Left ventricle myocardium superior (tissue), 1 donor: ENCODE data around the gene WASHC4. TPM values are rescaled to one million over a fixed set of nuclear protein-coding genes. Genes with fewer than 3 reads are reported as not detected.
"Not testable (repeated sequence)": the region's sequence is repeated elsewhere in the genome, so short reads cannot be mapped to it uniquely, and the experiment has no call there.

Source experiments
- ATAC-seq: fragments of 200-7000 bp; cut with Tn5 transposase; one replicate; pipeline ENCODE4 v1.9.1; 2020; ENCODE audit warnings: mild to moderate bottlenecking, moderate library complexity
- DNase-seq: peaks from one replicate; pipeline ENCODE4 v3.0.0-alpha.2; 2020
- intact Hi-C: fragments of 100-400 bp; cut with micrococcal nuclease; formaldehyde crosslinking; loops from one replicate; pipeline ENCODE4 v1.11.0; 2022
- total RNA-seq: library from RNA; stranded (reverse); fragmentation: NEBNext Ultra II Directional; extraction: Animal tissue kit (Norgen Biotek cat#: 25700); gene quantifications from one replicate; pipeline ENCODE4 v1.2.1, GENCODE V29; 2021
- donor health status: DM: no; HTN: yes; CAD: no; lungs with severe emphysema.

WASHC4 gene
- total RNA-seq, 1 donor from 2014 or later: 26.4 TPM

DNA sequence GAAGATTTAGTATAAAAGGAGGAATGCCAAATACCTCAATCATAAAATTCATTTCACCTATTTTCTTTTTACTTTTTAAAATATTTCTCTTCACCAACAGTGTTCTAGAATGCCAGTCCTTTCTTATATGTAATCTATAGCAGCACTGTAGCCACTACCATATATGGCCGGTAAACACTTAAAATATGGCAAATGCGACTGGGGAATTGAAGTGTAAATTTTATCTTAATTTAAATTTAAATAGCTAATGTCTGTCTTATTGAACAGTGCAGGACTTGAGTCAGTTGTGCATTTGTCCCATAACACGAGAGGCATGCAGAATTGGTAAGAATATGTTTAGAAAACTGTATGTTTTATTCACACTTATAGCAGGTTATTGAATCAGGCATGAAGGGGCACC is 50.1 kb downstream of the WASHC4 start:
- ATAC-seq (no peak), DNase-seq (no peak)
- intact Hi-C loops: no loop called here

DNA sequence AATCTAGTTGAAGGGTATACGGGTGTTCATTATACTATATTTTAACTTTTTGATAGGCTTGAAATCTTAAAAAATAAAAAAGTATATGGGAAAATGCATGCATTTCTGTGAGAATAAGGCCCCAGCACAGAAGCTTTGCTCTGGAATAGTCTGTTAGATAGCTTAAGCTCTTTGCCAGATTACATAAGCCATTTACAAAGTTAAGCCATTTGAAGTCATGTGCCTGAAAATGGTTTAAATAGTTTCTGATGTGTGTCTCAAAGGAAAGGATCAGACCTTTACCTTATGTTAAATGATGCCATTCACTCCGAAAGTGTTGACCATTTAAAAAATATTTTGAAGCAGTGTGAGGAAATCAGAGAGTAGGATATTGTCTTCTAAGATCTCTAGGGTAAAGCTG is 51.3 kb downstream of the WASHC4 start:
- DNase-seq (no peak), ATAC-seq (no peak)
- intact Hi-C loops: no loop called here

DNA sequence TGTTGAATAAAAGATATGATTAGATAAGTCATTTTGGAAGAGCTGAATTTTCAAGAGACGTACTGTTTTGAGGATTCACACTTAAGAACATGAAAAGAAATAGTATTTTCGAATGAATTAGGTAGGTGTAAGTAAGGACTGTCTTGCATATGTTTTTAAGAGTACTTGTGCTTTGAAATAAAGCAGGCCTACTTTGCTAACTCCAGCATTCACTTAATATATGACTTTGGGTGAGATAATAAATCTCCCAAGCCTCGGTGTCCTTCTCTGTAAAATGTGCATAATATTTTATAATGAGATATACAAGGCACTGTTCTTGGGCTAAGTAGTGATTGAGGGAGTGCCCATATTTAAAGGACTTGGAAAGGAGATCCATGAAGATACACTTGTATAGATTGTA is 54.6 kb downstream of the WASHC4 start:
- ATAC-seq (no peak), DNase-seq (no peak)
- intact Hi-C loops: no loop called here

DNA sequence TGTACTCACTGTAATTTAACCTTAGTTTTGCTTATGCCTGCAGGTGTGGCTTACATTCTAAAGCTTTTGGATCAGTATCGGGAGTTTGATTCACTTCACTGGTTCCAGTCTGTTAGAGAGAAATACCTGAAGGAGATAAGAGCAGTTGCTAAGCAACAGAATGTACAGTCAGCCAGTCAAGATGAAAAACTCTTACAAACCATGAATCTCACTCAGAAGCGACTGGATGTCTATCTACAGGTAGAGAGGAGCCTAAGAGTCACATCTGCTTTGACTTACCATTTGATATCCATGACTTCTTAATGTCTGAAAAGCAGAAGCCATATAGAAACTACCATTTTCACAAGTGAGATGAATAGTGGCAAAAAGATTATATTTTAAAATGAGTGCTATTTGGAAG is 56.5 kb downstream of the WASHC4 start:
- no peak for DNase-seq
- ATAC-seq: no peak
- intact Hi-C loops: no loop called here

DNA sequence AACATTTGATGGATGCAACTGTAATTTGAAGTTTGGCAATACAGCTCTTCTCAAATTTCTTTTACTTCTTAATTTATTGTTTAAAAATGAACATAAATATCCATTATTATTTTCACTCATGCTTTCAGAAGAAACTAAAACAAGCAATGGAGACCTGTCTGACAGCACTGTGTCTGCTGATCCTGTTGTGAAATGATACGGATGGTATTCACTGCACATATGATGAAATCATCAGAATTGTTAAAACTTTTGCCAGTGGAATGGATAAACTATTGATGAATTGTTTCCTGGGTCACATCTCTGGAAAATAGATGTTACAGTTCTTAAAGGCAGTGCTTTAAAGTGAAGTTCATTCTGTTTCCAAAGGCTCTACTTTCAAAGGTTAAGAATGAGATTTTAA is 59.2 kb downstream of the WASHC4 start:
- intact Hi-C loops: no loop called here
- ATAC-seq: no peak
- no peak for DNase-seq

DNA sequence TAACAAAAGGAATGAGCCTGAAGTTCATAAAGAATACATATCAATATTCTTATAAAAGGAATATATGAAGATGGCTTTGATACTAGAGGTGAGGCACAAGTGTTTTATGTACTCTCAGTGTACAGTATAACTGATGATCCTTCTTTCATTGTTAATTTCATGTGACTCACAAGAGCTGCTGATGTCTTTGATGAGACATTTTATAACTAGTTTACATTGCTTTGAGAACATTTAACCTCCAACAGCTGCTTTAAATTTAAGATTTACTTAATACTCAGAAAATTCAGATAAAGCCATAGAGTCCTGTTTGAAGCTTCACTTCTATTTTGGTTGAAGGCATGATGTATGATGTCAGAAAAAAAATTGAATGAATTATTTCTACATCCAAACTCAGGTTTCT is 59.8 kb downstream of the WASHC4 start:
- DNase-seq (no peak), ATAC-seq (no peak)
- intact Hi-C loops: no loop called here

DNA sequence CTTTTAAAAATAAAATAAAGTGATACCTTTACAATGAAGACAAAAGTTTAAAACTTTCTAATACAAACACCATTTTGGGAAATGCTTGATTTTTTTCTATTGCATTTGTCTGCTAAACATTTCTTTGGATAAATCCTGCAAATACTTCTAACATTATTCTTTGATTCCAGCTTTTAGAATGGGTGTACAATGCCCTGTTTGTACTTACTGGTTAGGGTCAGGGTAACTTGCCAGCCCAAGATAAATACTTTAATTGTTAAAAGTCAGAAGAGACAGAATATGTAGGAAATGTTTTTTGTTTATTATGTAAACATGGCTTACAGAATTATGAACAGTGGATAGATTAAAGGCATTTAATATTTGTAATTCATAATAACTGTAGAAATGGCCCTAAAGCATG is 60.5 kb downstream of the WASHC4 start:
- DNase-seq (no peak), ATAC-seq (no peak)
- intact Hi-C loops: no loop called here

DNA sequence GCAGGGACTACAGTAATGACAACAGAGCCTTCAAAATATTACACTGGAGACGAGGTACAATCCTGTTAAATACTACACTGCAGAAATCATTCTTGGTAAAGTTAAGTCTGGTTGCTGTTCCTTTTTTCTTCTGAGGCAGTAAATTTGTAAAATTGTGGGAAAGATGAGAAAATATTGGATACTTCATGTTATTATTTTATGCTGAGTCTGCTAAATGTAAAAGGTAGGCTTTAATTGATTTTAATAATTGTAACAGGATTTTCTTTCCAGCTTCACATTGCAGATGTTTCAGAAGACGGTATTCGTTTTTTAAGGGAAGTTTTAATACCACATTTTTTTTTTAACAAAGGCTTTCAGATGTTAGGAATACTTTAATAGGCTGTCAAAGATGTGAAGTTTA is 62.6 kb downstream of the WASHC4 start:
- no peak for ATAC-seq
- intact Hi-C loops: no loop called here
- DNase-seq: no peak

DNA sequence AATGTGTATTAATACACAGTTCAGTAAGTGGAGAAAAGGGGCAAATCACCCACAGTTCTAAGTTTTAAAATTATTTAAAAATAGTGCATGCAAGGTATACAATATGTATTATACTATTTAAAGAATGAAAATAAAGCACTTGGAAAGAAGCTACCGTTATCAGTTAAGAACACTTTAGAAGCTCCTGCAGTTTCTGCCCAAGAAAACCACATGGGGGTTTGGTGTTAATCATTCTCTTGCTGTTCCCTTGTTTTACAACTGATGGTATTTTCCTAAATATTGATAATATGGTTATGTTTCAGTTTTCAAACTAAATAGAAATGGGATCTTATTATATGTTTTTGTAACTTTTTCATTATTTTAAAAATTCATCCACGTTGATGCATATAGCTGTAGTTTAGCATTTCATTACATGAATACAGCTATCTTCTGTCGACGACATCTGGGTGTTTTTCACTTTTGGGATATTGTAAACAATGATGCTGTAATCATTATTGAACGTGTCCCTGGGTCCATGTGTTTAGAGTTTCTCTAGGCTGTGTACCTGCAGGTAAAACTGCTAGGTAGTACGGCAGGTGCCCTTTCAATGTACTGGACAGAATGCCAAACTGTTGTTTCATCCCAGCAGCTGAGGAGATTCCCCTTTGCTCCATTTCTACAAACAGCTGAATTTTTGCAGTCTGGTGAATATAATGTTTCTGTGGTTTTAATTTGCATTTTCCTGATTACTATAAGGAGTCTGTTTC is 64.3 kb downstream of the WASHC4 start:
- intact Hi-C loops: no loop called here
- no peak for ATAC-seq
- no peak for DNase-seq

DNA sequence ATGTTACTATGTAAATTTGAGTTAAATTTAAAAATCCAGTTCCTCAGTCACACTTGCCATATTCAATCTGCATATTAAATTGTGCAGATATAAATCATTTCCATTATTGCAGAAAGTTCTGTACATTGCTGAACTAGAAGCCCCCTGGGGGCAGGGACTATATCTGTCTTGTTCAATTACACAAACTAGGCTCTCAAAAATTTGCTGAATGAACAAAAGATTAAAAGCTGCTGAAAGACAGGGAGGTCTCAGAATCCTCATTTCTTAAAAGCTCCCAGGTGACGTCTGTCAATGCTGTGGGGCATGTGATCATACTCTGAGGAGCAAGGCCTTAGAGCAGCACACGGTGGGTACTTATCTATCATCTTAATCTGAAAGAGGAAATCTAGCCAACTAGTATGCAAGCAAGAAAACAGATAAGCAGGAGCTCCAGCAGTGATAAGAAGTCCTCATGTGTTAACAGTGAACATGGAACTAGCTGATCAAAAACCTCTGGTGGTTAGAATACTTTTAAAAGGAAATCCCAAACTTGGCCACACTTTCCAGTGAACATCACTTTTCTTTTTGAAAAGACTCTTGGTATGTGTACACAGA is 68.0 kb downstream of the WASHC4 start:
- ATAC-seq: no peak
- intact Hi-C loops: no loop called here

DNA sequence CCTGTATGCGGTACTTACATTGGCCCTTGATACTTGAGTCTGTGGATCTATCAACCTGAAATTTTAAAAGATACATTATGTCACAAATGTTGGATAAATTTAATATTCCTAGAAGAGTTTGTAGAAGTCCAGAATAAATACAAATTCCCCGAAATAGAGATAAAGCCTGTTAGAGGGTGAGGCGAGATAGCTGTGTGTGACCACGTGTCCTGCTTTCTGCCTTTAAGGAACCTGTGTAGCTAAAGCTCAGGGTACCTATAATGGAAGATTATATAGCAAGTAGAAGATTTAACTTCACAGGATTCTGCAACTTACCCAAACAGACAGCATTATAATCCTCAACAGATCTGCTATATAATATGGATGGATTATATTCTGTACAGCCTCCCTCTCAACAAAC is 69.7 kb downstream of the WASHC4 start:
- no peak for ATAC-seq
- intact Hi-C loops: no loop called here
- DNase-seq: no peak

More for the DNA sequence above, 68.0 kb downstream of the WASHC4 start:
- no peak for DNase-seq

DNA sequence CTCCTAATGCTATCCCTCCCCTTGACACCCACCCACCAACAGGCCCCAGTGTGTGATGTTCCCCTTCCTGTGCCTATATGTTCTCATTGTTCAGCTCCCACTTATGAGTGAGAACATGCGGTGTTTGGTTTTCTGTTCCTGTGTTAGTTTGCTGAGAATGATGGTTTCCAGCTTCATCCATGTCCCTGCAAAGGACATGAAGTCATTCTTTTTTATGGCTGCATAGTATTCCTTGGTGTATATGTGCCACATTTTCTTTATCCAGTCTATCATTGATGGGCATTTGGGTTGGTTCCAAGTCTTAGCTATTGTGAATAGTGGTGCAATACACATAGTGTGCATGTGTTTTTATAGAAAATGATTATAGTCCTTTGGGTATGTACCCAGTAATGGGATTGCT is 71.6 kb downstream of the WASHC4 start:
- DNase-seq, ATAC-seq, intact Hi-C loops: not testable (repeated sequence)

DNA sequence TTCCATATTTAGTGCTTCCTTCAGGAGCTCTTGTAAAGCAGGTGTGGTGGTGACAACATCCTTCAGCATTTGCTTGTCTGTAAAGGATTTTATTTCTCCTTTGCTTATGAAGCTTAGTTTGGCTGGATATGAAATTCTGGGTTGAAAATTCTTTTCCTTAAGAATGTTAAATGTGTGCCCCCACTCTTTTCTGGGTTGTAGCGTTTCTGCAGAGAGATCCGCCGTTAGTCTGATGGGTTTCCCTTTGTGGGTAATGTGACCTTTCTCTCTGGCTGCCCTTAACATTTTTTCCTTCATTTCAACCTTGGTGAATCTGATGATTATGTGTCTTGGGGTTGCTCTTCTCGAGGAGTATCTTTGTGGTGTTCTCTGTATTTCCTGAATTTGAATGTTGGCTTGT is 75.9 kb downstream of the WASHC4 start:
- DNase-seq, intact Hi-C loops, ATAC-seq: not testable (repeated sequence)

DNA sequence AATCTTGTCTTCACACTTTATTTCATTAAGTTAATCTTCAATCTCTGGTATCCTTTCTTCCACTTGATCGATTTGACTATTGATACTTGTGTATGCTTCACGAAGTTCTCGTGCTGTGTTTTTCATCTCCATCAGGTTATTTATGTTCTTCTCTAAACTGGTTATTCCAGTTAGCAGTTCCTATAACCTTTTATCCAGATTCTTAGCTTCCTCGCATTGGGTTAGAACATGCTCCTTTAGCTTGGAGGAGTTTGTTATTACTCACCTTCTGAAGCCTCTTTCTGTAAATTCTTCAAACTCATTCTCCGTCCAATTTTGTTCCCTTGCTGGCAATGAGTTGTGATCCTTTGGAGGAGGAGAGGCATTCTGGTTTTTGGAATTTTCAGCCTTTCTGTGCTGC is 76.4 kb downstream of the WASHC4 start:
- DNase-seq, ATAC-seq, intact Hi-C loops: not testable (repeated sequence)

DNA sequence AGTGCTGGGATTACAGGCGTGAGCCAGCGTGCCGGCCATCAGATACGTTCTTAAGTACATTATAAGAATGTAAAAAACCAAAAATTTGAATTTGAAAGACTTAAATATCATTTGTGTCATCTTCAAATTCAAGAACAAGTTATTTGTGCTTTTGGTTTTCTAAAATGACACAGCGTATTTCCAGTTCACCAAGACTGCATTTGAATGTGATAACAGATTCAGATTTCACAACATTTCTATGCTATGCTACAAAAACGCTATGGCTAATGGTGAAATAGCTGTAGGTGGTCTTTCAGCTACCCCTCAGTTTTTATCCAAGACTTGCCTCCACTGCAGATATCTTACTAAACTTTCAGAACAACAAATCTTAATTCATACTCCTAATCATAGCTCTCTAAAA is 81.8 kb downstream of the WASHC4 start:
- DNase-seq: no peak
- ATAC-seq: no peak
- intact Hi-C loops: no loop called here

DNA sequence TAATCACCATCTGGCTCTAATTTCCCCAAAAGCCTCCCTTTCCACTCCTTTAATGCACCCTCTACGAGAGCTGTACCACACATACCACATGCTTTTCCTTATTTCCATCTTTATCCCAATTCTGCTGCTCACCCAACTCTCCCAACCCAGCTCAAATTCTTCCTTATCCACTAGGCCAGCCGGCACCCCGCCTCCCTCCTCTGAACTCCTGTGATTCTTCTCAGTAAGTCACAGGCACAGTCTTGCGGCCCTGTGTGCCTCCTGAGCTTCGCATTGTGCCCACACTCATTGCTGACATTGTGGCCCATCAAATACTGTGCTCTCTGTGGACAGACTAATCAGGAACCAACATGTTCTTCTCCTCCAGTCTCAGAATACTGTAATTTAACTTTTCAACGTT is 83.0 kb downstream of the WASHC4 start:
- ATAC-seq (no peak), DNase-seq (no peak)
- intact Hi-C loops: no loop called here

DNA sequence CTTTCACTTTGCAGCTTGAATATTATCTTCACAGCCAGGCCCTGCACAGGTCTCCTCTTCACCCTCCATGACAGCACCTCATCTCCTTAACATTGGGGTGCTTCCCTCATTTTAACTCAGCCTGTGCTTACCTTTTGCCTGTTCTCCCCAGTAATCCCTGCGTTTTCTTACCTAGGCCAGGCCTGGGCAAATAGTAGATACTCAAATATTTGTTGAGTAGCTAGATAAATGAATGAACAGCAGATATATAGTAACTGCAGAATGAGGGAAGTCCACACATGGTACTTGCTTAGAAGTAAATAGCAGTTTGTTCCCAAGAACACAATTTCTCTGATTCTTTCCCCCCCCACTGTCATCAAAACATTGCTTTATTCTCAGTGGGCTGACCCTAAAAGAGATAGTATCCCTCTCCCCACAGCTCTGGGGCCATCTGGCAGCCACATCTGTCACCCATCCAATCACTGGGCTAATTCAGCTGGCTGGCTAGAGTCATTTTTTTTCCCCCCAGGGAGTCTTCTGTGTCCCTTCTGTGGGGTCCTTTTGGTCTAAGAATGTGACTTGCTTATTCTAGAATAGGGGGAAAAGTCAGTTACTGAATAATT is 85.2 kb downstream of the WASHC4 start:
- DNase-seq (no peak), ATAC-seq (no peak)
- intact Hi-C loops: no loop called here

DNA sequence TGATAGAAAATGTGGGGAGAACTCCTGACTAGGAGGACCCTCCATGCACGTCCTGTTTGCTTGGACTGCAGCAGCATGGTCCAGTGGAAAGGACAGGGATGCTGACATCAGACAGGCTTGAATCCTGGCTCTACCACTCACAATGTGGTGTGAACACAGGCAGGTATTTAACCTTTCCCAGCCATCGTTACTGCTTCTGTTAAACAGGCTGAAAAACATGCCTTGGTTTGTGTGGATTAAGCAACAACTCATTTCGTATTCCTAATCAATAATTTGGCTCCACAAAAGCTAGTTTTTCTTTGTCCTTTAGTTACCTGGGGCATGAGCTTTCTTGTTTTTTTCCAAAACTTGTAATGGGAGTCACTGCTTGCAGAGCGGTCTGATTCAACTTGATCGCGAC is 87.4 kb downstream of the WASHC4 start:
- intact Hi-C loops: no loop called here
- ATAC-seq (no peak), DNase-seq (no peak)

DNA sequence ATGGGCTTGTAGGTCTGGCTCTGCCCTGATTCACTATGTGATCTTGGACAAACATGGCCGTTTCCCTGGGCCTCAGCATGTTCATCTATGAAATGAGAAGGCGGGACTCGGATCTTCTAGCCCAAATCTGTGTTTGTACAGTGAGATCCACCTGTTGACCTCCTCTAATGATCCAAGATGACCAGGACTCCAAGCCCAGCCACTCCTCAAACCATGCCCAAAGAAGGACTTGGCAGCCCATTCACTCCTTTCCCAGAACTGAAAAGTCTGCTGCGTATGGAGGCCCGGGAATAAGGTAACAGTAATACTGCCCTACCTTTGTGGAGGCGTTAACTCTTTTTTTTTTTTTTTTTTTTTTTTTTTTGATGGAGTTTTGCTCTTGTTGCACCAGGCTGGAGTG is 88.6 kb downstream of the WASHC4 start:
- ATAC-seq: no peak
- intact Hi-C loops: no loop called here

DNA sequence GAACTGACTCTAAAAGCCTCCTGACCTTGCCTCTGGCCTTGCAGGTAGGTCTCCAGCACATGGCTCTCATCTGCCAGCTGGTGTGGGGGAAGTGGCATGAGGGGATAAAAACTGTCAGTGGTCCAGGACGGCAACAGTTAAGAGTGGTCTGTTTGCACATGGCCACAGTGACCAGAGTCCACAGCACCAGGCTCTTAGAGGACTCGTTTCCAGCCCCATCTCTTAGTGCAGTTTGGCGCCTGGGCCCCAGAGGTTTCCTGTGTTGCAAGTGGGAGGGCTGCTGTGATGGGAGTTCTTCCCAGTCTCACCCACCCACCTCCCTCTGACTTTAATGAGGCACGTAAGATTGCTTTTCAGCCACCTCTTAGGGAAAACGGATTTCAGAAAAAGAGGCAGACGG is 91.4 kb downstream of the WASHC4 start:
- ATAC-seq (no peak), DNase-seq (no peak)
- intact Hi-C loops: no loop called here

More for the DNA sequence above, 88.6 kb downstream of the WASHC4 start:
- DNase-seq: no peak

DNA sequence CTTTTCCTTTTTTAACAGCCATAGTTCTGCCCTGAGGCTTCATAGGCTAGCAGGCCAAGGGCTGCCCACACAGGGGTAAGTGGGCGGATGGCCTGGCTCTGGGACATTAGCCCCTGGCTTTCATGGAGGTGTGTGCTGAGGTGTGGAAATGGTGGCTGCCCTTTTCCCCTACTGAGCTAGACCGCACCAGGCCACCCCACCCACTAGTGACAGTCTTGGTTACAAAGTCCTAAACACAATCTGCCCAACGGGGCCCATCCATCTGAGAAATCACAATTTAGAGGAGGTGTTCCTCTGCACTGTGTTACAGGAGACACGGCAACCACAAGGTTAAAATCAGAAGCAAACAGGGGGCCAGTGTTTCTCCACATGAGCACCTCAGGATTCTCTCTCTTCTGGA is 92.9 kb downstream of the WASHC4 start:
- ATAC-seq (no peak), DNase-seq (no peak)
- intact Hi-C loops: no loop called here
